Urothelium cell line (cell line): ENCODE results near the gene POLR1E.
A peak's percentile ranks its signal among the peaks of the same experiment; 100 is the strongest.
"Not testable (repeated sequence)": the region's sequence is repeated elsewhere in the genome, so short reads cannot be mapped to it uniquely, and the experiment has no call there.

Source experiments
- DNase-seq: peaks from one replicate; pipeline ENCODE4 v3.0.0; 2011; ENCODE audit warnings: low spot score, mixed read lengths
- FAIRE-seq: peaks from 2 replicates; lab custom pipeline; 2011; peaks lifted over from hg19 to GRCh38; lab: Jason Lieb, UNC

POLR1E gene

GRCh38 chr9:37464426-37465248, 21.1 kb upstream of the POLR1E start:
- DNase-seq (no peak), FAIRE-seq (no peak)

- peak; percentile 100 for DNase-seq
- FAIRE-seq: peak; percentile 98
These were observed 20.3 kb upstream of the POLR1E start, which contains the start of gene ZBTB5 for GRCh38 chr9:37465249-37466036. Gene ZBTB5, minus strand, starts transcription at chr9:37465450. Its CDS starts 22,899 bp downstream, at chr9:37442551.

DNA sequence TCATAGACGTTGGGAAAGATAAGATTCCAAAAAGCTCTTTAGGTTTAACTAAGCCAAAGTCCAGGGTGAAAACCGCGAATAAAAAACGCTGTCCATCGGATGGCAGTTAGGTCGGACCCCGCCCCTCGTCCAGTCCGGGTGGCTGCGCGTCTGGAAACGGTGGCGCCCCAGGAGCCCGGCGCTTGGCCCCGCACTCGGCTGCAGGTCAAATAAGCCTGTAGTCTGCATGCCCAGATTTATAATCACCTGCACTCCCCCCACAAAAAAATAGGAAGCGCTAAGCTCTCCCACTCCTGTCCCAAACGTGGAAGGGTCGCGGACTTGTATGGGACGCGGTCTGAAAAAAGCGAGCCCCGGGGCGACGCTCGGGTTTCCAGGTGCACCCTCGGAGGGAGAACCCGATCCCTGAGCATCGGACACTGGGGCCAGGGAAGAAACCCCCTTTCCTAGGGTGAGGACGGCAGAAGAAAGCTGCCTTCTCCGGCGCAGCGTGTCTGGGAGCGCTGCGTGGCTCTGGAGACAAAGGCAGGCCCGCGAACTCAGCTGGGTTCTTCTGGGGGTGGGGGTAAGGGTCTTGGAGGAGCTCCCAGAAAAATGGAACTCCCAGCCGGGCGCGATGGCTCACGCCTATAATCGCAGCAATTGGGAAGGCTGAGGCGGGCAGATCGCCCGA, 19.6 kb upstream of the POLR1E start:
- FAIRE-seq (no peak), DNase-seq (peak; percentile 74)

GRCh38 chr9:37467530-37467929, 18.2 kb upstream of the POLR1E start:
- FAIRE-seq, DNase-seq: not testable (repeated sequence)

- DNase-seq (no peak), FAIRE-seq (no peak)
These were observed 17.1 kb upstream of the POLR1E start for GRCh38 chr9:37468620-37469019.

GRCh38 chr9:37471942-37472684, 13.6 kb upstream of the POLR1E start:
- FAIRE-seq (peak; percentile 83), DNase-seq (peak; percentile 87)

DNA sequence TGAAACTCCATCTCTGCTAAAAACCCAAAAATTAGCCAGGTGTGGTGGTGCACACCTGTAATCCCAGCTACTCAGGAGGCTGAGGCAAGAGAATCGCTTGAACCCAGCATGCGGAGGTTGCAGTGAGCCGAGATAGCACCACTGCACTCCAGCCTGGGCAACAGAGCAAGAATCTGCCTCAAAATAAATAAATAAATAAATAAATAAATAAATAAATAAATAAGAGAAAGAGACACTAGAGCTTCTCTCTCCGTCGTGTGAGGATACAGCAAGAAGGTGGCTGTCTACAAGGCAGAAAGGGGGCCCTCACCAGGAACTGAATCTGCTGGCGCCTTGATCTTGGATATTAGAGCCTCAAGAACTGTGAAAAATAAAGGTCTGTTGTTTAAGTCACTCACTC, 11.8 kb upstream of the POLR1E start:
- FAIRE-seq, DNase-seq: not testable (repeated sequence)

DNA sequence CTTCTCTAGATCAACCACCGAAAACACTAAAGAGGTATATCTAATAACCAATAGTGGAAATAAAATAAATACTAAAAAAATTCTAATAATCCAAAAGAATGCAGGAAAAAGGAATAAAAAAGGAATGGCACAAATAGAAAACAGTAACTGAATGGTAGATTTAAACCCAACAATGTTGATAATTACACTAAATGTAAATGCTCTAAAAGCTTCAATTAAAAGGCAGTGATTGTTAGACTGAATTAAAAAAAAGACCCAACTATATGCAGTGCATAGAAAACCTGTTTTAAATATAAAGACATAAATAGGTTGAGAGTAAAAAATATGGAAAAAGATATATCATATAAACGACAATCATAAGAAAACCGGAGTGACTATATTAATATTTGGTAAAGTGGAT, 11.3 kb upstream of the POLR1E start:
- FAIRE-seq: no peak
- DNase-seq: no peak

DNA sequence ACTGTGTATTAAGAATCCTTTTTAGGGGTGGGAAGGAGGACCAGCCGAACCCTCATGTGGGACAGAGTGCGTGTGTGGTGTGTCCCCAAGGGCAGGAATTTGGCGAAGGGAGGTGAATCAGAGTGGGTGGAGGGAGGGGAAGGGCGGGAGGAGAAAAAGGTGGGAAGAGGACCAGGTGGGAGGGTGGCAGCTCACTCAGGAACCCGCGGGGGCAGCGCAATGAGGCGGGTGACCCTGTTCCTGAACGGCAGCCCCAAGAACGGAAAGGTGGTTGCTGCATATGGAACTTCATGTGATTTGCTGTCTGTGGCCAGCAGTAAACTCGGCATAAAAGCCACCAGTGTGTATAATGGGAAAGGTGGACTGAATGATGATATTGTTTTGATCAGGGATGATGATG, 8.8 kb upstream of the POLR1E start:
- FAIRE-seq (peak; percentile 62), DNase-seq (no peak)

DNA sequence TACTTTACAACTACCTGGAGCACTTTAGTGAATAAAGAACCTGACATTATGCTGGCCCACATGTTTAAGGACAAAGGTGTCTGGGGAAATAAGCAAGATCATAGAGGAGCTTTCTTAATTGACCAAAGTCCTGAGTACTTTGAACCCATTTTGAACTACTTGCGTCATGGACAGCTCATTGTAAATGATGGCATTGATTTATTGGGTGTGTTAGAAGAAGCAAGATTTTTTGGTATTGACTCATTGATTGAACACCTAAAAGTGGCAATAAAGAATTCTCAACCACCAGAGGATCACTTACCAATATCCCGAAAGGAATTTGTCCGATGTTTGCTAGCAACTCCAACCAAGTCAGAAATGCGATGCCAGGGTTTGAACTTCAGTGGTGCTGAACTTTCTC, 8.3 kb upstream of the POLR1E start:
- not testable (repeated sequence) for DNase-seq, FAIRE-seq

- FAIRE-seq, DNase-seq: not testable (repeated sequence)
These were observed 7.6 kb upstream of the POLR1E start for GRCh38 chr9:37477987-37478619.

GRCh38 chr9:37480759-37481158, 5.0 kb upstream of the POLR1E start:
- FAIRE-seq: no peak
- no peak for DNase-seq

GRCh38 chr9:37486256-37486615, 488 bp downstream of the POLR1E start:
- no peak for DNase-seq
- FAIRE-seq: peak; percentile 5

DNA sequence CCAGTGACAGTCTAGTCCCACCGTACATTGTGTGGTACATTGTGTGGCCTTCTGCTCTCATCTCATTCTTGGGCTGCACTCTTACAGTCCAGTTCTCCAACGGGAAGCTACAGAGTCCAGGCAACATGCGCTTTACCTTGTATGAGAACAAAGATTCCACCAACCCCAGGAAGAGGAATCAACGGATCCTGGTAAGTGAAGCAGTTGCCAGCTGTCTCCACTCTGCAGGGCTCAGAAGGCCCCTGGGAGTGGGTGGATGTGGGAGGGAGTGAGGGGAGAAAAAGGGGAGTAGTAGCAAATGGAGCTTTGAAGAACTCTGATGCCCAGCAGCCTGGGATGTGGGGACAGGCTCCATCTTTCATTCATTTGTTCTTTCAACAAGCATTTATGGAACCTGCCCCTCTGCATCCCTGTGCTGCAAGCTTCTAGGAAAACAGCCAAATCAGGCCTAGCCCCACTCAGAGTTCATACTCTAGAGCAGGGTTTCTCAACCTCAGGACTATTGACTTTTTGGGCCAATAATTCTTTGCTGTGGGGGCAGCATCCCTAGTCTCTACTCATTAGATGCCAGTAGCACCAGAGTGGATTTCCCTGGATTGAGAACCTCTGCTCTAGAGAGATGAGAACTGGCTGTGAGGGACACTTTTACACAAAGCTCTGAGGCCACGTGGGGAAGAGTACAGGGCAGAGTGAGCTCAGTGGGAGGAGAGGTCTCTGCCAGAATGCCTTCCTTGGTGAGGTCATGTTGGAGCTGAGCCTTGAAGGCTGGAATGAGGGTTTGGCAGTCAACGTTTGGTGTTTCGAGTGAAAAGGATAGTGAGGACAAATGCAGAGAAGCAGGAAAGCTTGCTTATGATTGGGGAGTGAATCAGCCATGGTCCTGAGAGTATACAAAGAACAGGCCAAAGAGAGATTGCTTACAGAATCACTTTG, 1.1 kb downstream of the POLR1E start:
- peak; percentile 45 for DNase-seq
- FAIRE-seq: no peak

GRCh38 chr9:37491939-37492338, 6.2 kb downstream of the POLR1E start:
- no peak for DNase-seq
- no peak for FAIRE-seq

GRCh38 chr9:37495571-37495970, 9.8 kb downstream of the POLR1E start:
- no peak for DNase-seq
- no peak for FAIRE-seq

DNA sequence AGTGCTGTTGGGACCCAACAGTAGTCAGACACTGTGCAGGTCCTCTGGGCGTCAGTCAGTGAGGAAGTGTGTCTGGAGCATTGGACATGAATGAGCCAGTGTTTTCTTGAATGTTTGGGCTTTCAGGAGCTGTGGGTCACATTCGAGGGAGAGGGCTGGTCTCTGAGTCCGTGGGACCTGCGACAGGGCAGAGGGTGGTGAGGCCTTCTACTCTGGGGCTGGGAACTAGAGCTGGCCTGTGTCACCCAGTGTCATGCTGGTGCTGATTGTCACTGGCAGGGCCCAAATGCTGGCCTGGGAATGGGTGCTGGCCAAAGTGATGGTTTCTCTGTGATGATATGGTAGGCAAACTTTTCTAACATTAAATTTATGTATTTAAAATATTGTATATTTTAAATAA, 10.3 kb downstream of the POLR1E start:
- no peak for FAIRE-seq
- no peak for DNase-seq

- DNase-seq (no peak), FAIRE-seq (no peak)
These were observed 11.6 kb downstream of the POLR1E start for GRCh38 chr9:37497320-37497719.

- FAIRE-seq (no peak), DNase-seq (no peak)
These were observed 12.7 kb downstream of the POLR1E start for GRCh38 chr9:37498457-37498856.
